Transverse colon (tissue), 4 donors: Measurements from ENCODE around the gene CLIC6. TPM values are rescaled to one million over a fixed set of nuclear protein-coding genes. Genes with fewer than 3 reads are reported as not detected.

Experiments
- DNase-seq: peaks from one replicate; pipeline ENCODE4 v3.0.0-alpha.2; 2019
- H3K27ac ChIP-seq, 4 donors: fragments of 200-600 bp; sonication (generic); 2 replicates each; pipeline ENCODE4 v1.5.1; 2016 to 2018; ENCODE audit warnings: inconsistent platforms in 4 of 4
- H3K27me3 ChIP-seq: fragments of 200-600 bp; sonication (generic); 2 replicates; pipeline ENCODE4 v1.5.1; 2017; ENCODE audit warnings: inconsistent platforms
- H3K36me3 ChIP-seq, 4 donors: fragments of 200-600 bp; sonication (generic); 2 replicates each; pipeline ENCODE4 v1.5.1; 2017 to 2019; ENCODE audit warnings: inconsistent platforms in 4 of 4
- H3K4me1 ChIP-seq, 4 donors: fragments of 200-600 bp; sonication (generic); 2 replicates each; pipeline ENCODE4 v1.5.1; 2017 to 2020; ENCODE audit warnings: inconsistent platforms in 4 of 4
- H3K4me3 ChIP-seq, 4 donors: fragments of 200-600 bp; sonication (generic); 1 replicate in 1 of 4; 2 replicates in 3 of 4; pipeline versions ENCODE4 v1.5.1 to v1.6.1; 2017 to 2019; ENCODE audit warnings: inconsistent platforms in 4 of 4
- H3K9me3 ChIP-seq, 2 donors: fragments of 200-600 bp; sonication (generic); 2 replicates each; pipeline ENCODE4 v1.5.1; 2017 to 2019; ENCODE audit warnings: inconsistent platforms in 2 of 2
- EP300 ChIP-seq: sonication (generic); formaldehyde crosslinking; IDR thresholded peaks from one replicate; pipeline ENCODE4 v1.6.1; 2017; ENCODE audit warnings: antibody characterized with exemption, low read depth
- POLR2A ChIP-seq: fragments of 450-650 bp; IDR thresholded peaks from one replicate; pipeline ENCODE4 v1.6.1; 2016; ENCODE audit warnings: antibody characterized with exemption, mild to moderate bottlenecking, moderate library complexity
- POLR2AphosphoS5 ChIP-seq, 3 donors: sonication (generic); formaldehyde crosslinking; IDR thresholded peaks; one replicate each; pipeline ENCODE4 v1.6.1; 2016; ENCODE audit warnings: antibody characterized with exemption in 3 of 3
- WGBS, 2 donors: methylation state at CpG; one replicate each; pipeline ENCODE4 v1.1.5; 2018; ENCODE audit warnings: low coverage in 1 of 2; 5-methylcytosine and 5-hydroxymethylcytosine counted together
- in situ Hi-C, 4 donors: fragments of 200-750 bp; cut with MboI; loops; one replicate each; pipeline versions ENCODE4 v1.15.0 to v1.15.1; 2017; ENCODE audit warnings: low sequenced_read_pairs in 3 of 4, low pct_ligation_motif_present in 1 of 4, low pct_unique_long_range_greater_than_20kb in 1 of 4
- intact Hi-C: fragments of 100-400 bp; cut with DNase I; formaldehyde crosslinking; loops from one replicate; pipeline ENCODE4 v1.15.1; 2023; ENCODE audit warnings: low total_unique reads
- total RNA-seq, 4 donors: library from RNA; depleted of rRNA; stranded (reverse); fragments of >200 nt; gene quantifications; one replicate each; pipeline ENCODE4 v1.1.0, GENCODE V29; 2016
- TF ChIP-seq, protein P1 (sequence below), 5 experiments: fragments of 200-600 bp in 3 of 5; fragments of 450-650 bp in 2 of 5; sonication (generic) in 3 of 5; IDR thresholded peaks; 1 replicate in 2 of 5; 2 replicates in 3 of 5; pipeline ENCODE4 v1.5.1; 2016 to 2017; ENCODE audit warnings: antibody characterized with exemption in 5 of 5, inconsistent platforms in 3 of 5, mild to moderate bottlenecking in 2 of 5, moderate library complexity in 1 of 5

CLIC6 gene
- total RNA-seq, 4 donors from 2014 or later: 0.37 to 4.9 (median 3.7) TPM; not detected in 1

DNA sequence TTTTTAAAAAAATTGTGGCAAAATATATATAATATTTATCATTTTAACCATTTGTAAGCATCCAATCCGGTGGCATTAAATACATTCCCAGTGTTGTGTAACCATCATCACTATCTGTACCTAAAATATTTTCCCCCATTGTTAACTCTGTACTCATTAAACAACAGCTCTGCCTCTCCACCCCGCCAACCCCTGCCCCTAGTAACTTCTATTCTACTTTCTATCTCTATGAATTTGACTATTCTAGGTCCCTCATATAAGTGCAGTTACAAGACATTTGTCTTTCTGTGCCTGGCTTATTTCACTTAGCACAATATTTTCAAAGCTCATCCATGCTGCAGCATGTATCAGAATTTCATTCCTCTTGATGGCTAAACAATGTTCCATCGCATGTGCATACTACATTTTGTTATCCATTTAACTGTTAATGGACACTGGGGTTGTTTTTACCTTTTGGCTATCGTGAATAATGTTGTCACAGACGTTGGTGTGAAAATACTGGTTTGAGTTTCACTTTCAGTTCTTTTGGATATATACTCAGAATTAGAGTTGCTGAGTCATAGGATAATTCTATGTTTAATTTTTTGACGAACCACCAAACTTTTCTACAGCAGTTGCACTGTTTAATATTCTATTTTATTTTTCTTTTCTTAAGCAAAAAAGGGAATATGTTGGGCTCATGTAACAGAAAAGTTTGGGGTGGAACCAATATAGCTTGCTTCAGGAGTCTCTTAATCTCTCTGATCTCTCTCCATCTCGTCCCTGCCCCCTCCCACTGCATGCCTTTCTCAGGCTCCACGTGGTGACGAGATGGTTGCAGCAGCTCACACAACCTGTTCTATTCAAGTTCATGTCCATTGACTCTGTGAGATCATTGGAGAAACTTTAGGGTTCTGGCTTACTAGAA lies 28.7 kb upstream of the CLIC6 start:
- Histone ChIP-seq H3K4me1 (peaks cover 0 to 3% (median 0%) of the 10 kb centered on the region in 4 donors), H3K27ac (no peak overlapping the region), H3K36me3 (no peaks in the 10 kb centered on the region), H3K4me3 (no peak overlapping the region), H3K27me3 (no peaks in the 10 kb centered on the region), H3K9me3 (no peaks in the 10 kb centered on the region)
- DNase-seq: no peak
- 48 to 58% methylated on average over 9 of the region's 9 CpGs for WGBS, 2 donors
- intact Hi-C loops (no loop called here), in situ Hi-C loops (loop anchor here in 1 of 4 donors (25.0 kb wide), 1 partner anchor 728 kb away; the partner anchor contains the start of gene ATP5PO)
- TF ChIP-seq EP300 (no peak), POLR2A (no peak), POLR2AphosphoS5 (IDR thresholded peaks at IDR 0.05) (no peak)
- TF ChIP-seq, protein P1, sequence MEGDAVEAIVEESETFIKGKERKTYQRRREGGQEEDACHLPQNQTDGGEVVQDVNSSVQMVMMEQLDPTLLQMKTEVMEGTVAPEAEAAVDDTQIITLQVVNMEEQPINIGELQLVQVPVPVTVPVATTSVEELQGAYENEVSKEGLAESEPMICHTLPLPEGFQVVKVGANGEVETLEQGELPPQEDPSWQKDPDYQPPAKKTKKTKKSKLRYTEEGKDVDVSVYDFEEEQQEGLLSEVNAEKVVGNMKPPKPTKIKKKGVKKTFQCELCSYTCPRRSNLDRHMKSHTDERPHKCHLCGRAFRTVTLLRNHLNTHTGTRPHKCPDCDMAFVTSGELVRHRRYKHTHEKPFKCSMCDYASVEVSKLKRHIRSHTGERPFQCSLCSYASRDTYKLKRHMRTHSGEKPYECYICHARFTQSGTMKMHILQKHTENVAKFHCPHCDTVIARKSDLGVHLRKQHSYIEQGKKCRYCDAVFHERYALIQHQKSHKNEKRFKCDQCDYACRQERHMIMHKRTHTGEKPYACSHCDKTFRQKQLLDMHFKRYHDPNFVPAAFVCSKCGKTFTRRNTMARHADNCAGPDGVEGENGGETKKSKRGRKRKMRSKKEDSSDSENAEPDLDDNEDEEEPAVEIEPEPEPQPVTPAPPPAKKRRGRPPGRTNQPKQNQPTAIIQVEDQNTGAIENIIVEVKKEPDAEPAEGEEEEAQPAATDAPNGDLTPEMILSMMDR (IDR thresholded peaks at IDR 0.05): no peak

DNA sequence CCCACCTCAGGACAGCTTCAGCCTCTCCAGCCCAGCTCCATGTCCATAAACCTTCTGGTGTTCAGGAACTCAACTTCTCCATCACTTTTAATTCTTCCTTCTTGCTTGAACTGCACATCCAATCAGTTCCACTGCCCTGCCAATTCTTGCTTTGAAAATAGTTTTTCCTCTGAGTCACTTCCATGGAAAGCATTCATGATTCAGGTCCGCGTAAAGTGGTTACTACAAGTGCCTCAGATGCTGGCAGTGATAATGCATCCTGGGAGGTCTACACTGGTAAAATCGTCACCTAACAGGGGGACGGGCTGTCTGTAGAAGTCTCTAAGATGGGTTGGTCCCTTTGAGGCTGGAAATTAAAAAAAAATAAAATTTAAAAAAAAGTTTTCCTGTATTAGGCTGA lies 27.9 kb upstream of the CLIC6 start:
- DNase-seq: no peak
- 76 to 85% methylated on average over 4 of the region's 4 CpGs for WGBS, 2 donors
- H3K4me3 ChIP-seq: no peak overlapping the region
- peaks cover 0 to 3% (median 0%) of the 10 kb centered on the region in 4 donors for H3K4me1 ChIP-seq
- in situ Hi-C loops (loop anchor here in 1 of 4 donors (25.0 kb wide), 1 partner anchor 729 kb away; the partner anchor contains the start of gene ATP5PO), intact Hi-C loops (no loop called here)
- H3K36me3 ChIP-seq: no peaks in the 10 kb centered on the region
- TF ChIP-seq EP300 (no peak), POLR2AphosphoS5 (IDR thresholded peaks at IDR 0.05) (no peak), POLR2A (no peak)
- TF ChIP-seq, protein P1 (IDR thresholded peaks at IDR 0.05): no peak
- H3K27me3 ChIP-seq: no peaks in the 10 kb centered on the region
- H3K9me3 ChIP-seq: no peaks in the 10 kb centered on the region
- no peak overlapping the region for H3K27ac ChIP-seq

DNA sequence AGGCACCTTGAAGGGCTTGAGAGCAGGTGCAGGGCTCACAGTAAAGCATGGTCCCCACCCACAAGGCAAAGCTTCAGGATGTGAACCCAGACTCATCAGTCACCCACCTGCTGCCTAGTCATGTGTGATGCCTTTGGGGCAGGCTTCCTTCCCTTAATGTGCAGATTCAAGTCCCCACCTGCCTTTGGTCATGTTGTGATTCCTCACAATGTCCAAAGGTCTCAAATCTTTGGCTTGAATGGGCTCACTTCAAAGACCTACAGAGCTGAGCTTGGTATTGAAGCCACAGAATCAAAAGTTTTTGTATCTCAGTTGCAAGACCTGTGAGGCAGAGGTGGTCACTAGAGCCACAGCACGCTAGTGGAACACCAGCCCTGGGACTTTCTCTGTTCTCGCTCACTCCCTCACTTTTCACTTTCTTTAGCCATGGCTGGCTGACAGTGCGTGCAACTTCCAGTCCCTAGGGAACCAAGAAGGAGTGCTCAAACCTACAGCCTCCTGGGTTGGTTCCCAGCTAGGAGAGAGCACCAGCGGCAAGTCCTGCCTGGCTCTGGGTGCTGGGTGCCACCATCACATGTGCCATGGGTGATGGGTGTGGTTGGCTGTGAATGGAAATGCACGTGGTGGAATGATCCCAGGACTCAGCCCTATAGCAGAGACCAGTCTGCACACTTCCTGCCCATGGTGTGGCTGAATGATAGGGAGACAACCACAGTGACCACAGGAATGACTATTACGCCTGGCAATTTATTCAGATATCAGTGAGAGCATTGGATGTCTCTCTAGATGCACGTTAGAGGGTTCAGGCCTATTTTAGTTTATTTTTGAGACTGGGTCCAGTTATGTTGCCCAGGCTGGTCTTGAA lies 26.4 kb upstream of the CLIC6 start:
- H3K36me3 ChIP-seq: no peaks in the 10 kb centered on the region
- in situ Hi-C loops (loop anchor here in 1 of 4 donors (25.0 kb wide), 1 partner anchor 730 kb away; the partner anchor contains the start of gene ATP5PO), intact Hi-C loops (no loop called here)
- H3K27me3 ChIP-seq: no peaks in the 10 kb centered on the region
- H3K4me3 ChIP-seq: no peak overlapping the region
- no peak for DNase-seq
- peaks cover 0 to 3% (median 0%) of the 10 kb centered on the region in 4 donors for H3K4me1 ChIP-seq
- no peaks in the 10 kb centered on the region for H3K9me3 ChIP-seq
- WGBS, 2 donors: 82% methylated on average over 7 of the region's 7 CpGs; no CpG with 5 or more reads in 1 of the 2 donors
- no peak overlapping the region for H3K27ac ChIP-seq
- TF ChIP-seq EP300 (no peak), POLR2A (no peak), POLR2AphosphoS5 (IDR thresholded peaks at IDR 0.05) (no peak)
- TF ChIP-seq, protein P1 (IDR thresholded peaks at IDR 0.05): no peak
